ENCODE measurements around the gene SIGLEC9.
A peak's percentile ranks its signal among the peaks of the same experiment; 100 is the strongest.

Gene SIGLEC9

DNA sequence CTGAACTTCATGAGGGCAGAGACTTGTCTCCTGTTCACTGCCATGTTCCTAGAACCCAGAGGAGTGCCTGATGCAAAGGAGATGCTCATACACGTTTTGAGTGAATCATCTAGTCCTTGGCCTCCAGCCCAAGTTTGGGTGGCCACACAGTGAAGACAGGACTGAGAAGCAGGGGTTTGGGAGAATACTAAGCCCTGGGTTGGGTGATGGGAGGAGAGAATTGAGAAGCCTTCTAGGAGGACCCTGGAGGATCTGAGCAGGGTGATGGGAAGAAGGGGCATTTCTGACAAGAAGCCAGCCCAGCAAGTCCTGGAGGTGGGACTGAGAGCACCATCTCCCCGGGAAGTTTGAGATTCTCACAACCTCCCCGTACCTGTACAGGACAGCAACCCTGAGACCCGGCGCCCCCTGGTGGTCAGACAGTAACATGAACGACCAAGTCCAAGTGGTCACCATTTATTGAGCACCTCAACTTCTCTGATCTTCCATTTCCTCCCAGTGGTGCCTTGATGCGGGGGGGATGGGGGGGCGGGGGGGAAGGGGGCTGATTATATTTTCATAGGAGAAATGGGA lies 27.5 kb upstream of the SIGLEC9 start:
- DNase-seq (ENCODE audit: low spot score) = peak; percentile 76

DNA sequence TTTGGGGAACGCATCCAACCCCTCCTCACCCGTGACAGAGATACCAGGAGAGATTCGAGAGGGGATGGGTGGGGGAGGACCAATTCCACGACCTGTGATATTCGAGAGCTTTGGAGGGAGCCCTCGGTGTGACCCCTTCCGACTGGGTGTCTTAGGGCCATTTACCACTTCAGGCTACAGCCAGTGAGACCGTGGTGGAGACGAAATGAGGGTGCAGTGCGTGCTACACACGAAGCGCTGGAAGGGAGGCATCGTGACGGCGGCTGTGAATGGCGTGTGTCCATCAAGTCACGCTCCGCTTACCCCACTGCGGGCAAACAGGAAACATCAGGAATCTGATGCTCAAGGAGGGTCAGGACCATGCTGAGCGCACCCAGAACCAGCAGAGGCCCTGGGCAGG lies 26.9 kb upstream of the SIGLEC9 start:
- no peak for DNase-seq (ENCODE audit: low spot score)

DNA sequence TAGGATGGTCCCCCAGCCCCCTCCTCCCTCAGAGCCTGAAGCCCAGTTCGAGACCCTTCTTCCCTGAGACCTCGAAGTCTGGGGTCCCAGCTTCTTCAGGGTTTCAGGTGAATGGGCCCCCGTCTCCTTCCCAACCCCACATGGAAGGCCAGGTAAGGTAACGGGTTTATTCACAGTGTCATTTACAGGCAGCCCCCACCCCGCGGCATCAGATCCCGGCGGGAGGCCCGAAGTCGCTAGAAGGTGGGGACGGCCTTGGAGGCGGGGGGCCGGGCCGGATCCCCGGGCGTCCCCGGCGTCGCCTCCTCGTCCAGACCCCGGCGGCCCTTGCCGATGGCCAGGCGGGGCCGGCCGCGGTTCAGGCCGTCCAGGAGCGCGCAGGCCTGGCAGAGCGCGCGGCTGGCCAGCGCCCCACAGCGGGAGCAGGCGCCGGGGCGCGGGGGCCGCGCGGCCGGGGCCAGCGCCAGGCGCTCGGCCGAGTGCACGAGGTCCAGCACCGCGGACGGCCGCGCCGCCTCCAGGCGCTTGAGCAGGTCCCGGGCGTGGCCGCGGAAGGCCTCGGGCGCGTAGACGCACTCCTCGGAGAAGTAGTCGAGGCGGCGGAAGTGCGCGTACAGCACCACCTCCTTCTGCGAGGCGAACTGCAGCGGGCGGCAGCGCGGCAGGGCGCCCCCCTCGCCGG lies 26.2 kb upstream of the SIGLEC9 start:
- DNase-seq (ENCODE audit: low spot score) = no peak

DNA sequence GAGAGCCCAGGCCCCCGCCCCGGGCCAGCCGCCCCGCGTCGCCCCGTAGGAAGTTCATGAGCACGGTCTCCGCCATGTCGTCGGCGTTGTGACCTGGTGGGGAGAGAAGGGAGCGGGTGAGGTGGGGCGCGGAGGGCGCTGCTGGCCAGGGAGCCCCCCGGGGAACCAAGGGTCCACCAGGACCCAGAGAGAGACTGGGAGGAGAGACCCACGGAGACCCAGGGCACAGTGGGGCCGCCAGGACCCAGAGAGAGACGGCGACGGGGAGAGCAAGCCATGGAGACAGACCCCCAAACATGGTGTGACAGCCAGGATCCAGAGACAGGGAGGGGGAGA lies 25.7 kb upstream of the SIGLEC9 start:
- no peak for DNase-seq (ENCODE audit: low spot score)

DNA sequence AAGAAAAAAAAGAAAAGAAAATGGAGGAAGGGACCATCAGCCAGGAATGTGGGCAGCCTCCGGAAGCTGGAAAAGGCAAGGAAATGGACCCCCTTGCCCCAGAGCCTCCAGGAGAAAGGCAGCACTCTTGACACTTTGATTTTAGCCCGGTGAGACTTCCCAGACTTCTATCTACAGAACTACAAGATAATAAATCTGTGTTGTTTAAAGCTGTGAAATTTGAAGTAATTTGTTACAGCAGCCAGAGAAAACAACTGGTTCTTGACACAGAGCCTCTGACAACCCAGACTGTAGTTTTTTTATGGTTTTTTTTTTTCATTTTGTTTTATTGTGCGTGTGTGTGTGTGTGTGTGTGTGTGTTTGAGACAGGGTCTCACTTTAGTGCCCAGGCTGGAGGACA lies 24.1 kb upstream of the SIGLEC9 start:
- no peak for DNase-seq (ENCODE audit: low spot score)

DNA sequence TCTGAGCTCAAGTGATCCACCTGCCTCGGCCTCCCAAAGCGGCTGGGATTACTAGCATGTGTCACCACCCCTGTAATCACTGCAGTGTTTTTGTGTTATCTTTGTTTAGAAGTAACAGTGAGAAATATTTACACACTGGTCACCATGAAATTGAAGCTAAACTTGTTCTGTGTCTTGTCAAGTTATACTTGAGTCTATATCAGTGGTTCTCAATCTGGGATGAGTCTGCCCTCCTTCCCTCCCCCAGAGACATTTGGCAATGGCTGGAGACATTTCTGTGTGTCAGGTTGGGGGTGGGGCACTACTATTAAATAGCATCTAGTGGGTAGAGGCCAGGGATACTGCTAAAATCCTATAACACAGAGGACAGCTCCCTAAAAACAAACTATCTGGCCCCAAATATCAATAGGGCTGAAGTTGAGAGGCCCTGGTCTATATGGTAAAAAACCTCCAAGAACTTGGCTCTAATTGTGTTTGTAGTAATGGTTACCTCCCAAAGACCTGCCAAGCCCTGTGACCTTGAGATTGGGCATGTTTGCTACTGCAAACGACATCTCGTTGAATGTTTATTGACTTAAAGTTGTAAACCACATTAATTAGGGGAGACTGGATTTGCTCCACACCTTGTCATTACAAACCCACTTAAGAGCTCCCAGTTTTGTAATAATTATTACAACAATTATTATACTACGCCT lies 23.4 kb upstream of the SIGLEC9 start:
- no peak for DNase-seq (ENCODE audit: low spot score)

DNA sequence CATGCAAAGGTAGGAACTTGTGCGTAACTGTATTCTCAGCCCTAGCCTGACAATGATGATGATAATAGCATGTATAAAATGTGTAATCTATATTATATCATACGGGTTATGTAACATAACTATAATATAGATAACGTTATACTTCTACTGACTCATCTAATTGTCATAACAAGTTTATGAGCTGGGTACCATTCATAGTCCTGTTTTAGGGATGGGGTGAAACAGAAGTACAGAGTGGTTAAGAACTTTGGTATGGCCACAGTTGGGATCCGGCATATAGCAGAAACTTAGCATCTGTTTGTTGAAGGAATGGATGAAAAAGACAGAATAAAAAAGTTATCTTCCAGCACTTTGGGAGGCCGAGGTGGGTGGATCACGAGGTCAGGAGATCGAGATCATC lies 21.7 kb upstream of the SIGLEC9 start:
- DNase-seq (ENCODE audit: low spot score) = no peak

DNA sequence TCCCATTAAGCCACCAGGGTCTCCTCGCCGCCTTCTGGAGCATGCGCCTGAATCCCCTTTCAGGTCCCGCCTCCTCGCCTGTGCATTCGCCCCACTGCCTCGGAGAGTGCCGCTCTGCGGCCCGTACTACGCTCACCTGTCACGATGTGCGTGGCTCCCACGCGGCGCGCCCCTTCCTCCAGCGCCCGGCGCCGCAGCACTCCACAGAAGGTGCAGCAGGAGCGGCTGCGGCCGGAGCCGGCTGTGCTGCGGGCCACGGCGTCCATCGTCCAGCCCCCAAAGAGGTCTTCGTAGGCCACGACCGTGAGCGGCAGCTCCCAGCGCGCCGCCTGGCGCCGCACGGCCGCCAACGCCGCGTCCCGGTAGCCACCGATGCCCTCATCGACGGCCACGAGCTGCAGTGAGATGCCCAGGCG lies 20.8 kb upstream of the SIGLEC9 start:
- DNase-seq (ENCODE audit: low spot score) = no peak

DNA sequence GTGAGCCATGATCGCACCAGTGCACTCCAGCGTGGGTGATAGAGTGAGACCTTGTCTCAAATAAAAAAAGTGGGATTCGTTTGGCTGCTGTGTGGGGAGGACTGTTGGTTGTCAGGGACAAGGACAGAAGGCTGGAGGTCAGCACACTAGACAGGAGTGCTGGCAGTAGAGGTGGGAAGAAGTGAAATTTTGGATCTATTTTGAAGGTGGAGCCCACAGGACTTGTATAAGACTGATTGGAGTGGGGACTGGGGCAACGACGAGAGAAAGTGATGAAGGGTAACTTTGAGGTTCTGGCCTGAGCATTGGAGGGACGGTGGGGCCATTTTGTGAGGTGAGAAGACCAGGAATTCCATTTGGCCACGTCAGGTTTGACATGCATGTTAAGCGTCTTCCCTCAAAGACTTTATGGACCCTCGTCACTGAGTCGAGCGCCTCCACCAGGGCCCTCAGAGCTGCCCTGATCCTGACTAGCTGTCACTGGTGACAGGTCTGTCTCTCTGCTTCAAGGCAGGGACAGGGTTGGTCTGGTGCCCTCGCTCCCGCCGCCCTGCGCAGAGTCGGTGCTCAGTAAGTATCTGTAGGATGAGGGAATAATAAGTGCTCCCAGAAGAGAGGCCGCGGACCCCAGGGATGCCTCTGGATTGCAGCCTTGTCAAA lies 17.2 kb upstream of the SIGLEC9 start:
- DNase-seq (ENCODE audit: low spot score) = peak; percentile 30

DNA sequence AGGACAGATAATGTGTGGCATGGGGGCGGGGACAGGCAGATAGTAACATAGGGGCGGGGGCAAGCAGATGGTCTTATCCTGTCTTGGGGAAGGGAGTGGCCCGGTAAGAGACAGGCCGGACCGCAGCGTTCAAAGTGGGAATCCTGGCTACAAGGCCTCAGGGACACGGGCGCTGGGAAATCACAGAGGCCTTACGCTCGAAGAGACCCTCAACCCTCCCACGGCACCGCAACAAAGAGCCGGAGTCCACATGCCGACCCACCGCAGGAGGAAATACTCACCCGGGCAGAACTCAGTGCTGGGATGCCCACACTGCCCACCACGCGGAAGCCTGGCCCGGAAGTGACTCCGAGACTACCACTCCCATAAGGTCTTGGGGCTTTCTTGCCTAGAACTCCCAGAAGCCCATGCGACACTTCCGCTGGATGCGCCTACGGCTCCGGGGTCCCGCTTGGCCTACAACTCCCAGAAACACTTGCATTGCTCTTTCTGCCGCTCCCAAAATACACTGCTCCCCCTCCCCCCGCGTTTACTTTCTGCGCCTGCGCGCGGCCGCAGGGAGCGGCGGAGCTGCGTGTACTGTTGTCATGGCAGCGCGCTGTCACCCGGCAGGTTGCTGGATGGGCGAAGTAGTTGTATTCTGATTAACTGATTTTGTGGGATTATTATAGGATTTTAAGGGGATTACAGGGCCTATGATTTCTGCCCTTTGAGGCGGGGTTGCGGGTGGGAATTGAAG lies 16.5 kb upstream of the SIGLEC9 start, which contains the start of gene CTU1:
TSS of gene CTU1 (minus strand) at position 344 of the 739 bp plus-strand sequence. CDS start 3,840 bp downstream, outside the sequence.
- peak; percentile 99 for DNase-seq (ENCODE audit: low spot score)

DNA sequence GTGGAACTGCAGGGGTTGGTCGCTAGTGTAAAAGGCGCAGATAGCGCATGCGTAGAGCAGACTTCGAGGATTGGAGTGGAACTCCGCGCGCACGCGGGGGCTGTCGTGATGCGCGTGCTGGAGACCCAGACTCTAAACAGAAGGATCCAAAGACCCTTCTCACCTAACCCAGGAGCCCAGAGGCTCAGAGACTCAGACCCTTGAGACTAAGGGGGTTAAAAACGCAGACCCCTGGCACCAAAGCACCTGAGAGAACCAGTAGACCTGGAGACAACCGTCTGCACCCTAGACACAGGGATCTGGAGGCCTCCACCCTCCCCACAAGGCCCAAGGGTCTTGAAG lies 15.9 kb upstream of the SIGLEC9 start:
- DNase-seq (ENCODE audit: low spot score) = no peak

DNA sequence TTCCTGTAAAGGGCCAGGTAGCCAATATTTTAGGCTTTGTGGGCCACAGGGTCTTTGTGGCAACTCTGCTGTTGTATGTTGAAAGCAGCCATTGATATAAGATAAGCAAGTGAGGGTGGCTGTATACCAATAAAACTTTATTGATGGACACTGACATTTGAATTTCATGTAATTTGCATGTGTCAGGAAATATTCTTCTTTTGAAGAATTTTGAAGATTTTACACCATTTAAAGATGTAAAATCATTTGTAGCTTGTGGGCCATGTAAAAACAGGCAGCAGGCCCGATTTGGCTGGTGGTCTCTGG lies 14.1 kb upstream of the SIGLEC9 start:
- DNase-seq (ENCODE audit: low spot score) = no peak

DNA sequence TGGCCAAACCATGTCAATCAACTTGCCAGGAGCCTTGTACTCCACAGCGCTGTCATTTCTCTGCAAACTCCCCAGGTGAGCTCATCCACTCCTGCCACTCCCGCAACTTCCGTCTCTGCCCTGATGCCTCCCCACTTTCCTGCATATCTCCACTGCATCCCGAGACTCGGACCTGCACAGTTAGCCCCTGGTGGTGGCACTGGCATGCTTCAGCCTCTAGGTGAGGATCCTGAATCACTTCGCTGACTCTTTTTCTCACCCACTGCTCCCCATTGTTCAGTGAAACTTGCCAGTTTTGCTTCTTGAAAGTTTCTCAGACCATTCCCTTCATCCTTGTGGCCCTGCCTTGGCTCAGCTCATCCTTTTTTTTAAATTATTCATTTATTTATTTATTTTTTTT lies 13.1 kb upstream of the SIGLEC9 start:
- no peak for DNase-seq (ENCODE audit: low spot score)

DNA sequence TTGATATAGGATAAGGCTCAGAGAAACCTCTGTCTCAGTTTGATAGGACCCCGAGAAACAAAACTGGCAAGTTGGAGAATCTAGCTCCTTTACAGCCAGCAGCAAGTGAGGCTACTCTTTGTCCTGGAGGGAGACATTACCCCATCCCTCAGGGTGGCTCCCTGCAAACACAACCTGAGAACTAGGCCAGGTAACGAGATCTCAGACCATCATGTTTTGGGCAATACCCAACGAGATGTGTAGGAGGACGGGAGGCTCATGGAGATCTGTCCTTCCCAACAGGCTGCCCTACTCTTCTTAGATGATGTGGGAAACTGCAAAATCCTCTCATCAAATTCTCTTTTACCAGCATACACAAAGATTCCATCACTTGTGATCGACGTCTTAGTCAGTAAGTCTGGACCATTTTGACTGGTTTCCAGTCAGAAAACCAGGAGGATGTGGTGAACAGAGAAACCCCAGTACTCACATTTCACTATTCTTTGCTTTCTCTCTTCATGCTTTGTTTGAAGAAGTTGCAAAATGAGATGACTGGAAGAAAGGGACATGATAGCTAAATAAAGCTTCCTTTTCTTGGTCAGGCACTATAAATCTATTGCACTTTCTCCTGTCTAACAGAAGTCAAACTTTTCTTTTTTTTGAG lies 10.5 kb upstream of the SIGLEC9 start:
- DNase-seq (ENCODE audit: low spot score) = no peak

DNA sequence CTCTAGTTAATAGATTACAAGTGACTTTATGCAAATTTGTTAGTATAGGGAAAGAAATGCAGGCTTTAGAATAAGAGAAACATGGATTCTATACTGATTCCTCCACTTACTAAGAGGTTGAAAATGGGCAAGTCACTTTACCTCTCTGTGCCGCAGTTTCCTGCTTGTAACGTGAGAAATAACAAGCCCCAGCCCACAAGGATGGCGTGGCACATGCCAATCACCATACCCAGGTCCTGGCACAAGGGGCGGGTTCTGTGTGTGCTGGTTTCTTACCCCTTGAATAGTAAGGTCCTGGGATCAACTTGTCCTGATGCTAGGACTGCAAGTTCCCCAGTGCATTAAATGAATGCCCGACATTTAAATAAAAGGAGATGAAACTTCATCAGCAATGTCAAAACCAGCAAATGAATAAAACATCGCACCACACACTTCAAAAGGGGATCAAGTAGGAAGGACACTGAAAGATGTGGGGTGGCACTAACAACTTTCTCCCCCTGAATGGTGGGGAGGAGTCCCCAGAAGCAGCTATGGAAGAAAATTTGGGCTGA lies 7.9 kb upstream of the SIGLEC9 start:
- DNase-seq (ENCODE audit: low spot score) = no peak

DNA sequence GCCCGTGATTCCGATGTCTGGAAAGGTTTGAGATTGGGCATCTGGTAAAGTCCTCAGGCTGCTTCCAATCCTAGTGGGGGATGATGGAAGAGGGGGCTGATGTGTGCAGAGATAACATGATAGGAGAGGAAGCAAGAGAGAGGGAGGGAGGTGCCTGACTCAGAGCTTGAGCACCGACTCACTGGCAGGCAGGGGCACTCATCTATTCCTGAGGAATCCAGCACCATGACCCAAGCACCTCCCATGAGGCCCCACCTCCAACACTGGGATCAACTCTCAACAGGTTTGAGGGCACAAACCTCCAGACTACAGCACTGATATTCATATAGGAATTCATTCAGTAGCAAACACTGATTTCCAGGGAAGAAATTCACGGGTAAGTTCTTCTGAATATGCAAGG lies 5.6 kb upstream of the SIGLEC9 start:
- no peak for DNase-seq (ENCODE audit: low spot score)

DNA sequence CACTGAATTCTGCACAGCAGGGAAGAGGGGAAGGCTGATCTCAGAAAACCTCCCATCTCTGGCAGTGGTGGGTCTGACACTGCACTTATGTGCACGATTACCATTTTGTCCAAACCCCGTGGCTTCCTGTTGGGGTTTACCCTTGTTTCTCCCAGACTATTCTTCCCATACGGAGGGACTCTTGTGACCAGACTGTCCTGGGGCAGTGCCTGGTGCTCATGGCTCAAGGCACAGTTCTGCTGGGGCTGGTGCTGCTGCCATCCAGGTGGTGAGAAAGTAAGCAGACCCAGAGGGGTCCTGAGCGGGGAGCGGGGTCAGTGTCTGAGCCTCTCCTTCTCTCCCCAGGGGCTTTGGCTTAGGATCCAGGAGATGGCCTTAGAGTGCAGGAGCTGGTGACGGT lies 5.1 kb upstream of the SIGLEC9 start:
- no peak for DNase-seq (ENCODE audit: low spot score)

DNA sequence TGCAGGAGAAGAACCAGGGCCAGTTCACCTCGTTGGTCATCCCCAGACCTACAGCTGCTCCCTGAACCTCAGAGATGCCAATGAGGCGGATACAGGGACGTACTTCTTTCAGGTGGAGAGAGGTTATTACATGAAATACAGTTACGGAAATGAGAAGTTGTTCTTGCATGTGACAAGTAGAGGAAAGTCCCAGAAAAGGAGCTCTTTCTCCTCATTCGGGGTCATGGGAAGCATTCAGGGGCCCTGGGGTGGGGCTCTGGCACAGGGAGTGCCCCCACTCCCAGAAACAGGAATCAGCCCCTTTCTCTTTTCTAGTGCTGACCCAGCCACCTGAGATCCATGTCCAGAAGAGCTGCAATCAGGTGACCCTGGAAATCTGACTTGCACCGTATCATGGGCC lies 4.5 kb upstream of the SIGLEC9 start:
- no peak for DNase-seq (ENCODE audit: low spot score)

DNA sequence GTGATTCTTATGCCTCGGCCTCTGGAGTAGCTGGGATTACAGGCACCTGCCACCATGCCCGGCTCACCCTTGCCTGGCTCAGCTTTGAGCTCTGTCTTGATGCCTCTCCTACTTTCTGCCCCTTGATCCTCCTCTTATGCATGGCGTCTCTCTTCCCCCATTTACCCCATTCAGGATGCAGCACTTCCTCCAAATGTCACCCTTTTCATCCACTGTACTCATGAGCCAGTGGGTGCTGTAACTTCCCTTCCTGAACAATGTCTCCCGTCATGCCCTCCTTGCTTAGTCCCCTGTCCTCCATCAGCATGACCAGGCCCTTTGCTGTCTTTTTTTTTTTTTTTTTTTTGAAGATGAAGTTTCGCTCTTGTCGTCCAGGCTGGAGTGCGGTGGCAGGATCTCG lies 3.4 kb upstream of the SIGLEC9 start:
- no peak for DNase-seq (ENCODE audit: low spot score)

DNA sequence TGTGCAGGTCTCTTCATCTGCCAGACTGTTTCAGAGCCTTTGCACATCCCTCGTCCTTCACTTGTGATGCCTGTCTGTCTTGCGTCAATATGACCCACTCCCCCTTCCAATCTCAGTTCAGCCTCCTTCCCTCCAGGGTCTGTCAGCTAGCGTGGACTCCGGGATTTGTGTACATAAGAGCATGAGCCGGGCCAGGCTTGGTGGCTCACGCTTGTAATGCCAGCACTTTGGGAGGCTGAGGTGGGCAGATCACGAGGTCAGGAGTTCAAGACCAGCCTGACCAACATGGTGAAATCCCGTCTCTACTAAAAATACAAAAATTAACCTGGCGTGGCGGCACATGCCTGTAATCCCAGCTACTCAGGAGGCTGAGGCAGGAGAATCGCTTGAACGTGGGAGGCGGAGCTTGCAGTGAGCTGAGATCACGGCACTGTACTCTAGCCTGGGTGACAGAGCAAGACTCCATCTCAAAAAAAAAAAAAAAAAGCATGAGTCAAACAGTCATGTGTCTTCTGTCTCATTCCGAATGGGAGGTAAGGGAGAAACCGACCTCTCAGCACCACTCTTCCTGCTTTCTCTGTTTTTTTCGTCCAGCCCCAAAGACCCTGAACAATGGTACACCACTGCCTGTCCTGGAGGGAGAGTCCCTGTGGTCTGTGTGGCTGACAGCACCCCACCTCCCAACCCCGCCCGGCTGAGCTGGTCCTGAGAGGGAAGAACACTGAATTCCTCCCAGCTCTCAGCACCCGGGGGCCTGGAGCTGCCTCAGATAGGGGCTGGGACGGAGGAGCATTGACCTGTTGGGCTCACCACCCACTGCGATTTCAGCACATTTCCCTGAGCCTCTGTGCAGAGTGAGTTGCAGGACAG lies 2.4 kb upstream of the SIGLEC9 start:
- no peak for DNase-seq (ENCODE audit: low spot score)

DNA sequence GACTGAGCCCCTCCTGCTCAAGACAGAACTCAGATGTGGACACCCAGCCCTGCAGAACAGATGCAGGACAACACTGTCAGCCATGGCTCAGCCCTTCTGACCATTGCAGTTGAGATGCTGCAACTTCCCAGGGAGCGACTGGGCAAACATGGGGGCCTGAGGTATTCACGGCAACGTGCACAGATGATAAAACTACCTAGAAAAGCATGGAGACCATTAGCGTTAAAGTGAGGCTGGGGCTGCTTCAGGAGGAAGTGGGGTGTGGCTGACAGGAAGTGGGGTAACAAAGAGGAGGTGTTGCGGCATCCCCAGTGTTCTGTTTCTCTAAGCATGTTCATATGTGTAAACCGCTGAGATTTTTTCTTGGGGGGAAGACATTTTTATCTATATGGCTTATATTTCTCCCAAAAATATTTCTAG lies 1.3 kb upstream of the SIGLEC9 start:
- no peak for DNase-seq (ENCODE audit: low spot score)

All from GM03348 (cell line).